Measurements from ENCODE around the gene PIF1.
A peak's percentile ranks its signal among the peaks of the same experiment; 100 is the strongest.
"Not testable (repeated sequence)": the region's sequence is repeated elsewhere in the genome, so short reads cannot be mapped to it uniquely, and the experiment has no call there.

Gene PIF1

GRCh38 chr15:64808785-64809453, 16.5 kb downstream of the PIF1 start:
- DNase-seq = peak; percentile 28

- no peak for DNase-seq
Observed at GRCh38 chr15:64807751-64808222, 17.7 kb downstream of the PIF1 start.

- DNase-seq = no peak
Observed at GRCh38 chr15:64807051-64807749, 18.2 kb downstream of the PIF1 start.

- no peak for DNase-seq
Observed at GRCh38 chr15:64806509-64806908, 18.9 kb downstream of the PIF1 start.

- DNase-seq = no peak
Observed at GRCh38 chr15:64804619-64805018, 20.8 kb downstream of the PIF1 start.

- no peak for DNase-seq
Observed at GRCh38 chr15:64803526-64803925, 21.9 kb downstream of the PIF1 start.

- DNase-seq = no peak
Observed at GRCh38 chr15:64800476-64800875, 25.0 kb downstream of the PIF1 start.

GRCh38 chr15:64798905-64799304, 26.5 kb downstream of the PIF1 start:
- DNase-seq = not testable (repeated sequence)

GRCh38 chr15:64795921-64796320, 29.5 kb downstream of the PIF1 start:
- not testable (repeated sequence) for DNase-seq

- not testable (repeated sequence) for DNase-seq
Observed at GRCh38 chr15:64795299-64795698, 30.1 kb downstream of the PIF1 start.

GRCh38 chr15:64792282-64792681, 33.2 kb downstream of the PIF1 start:
- peak; percentile 28 for DNase-seq

GRCh38 chr15:64791401-64791800, 34.0 kb downstream of the PIF1 start:
- no peak for DNase-seq

GRCh38 chr15:64783796-64784195, 41.7 kb downstream of the PIF1 start:
- DNase-seq = no peak

GRCh38 chr15:64782751-64783150, 42.7 kb downstream of the PIF1 start:
- DNase-seq = no peak

- no peak for DNase-seq
Observed at GRCh38 chr15:64781299-64781698, 44.1 kb downstream of the PIF1 start.

- DNase-seq = peak; percentile 52
Observed at GRCh38 chr15:64780600-64781156, 44.8 kb downstream of the PIF1 start.

- DNase-seq = no peak
Observed at GRCh38 chr15:64779630-64780029, 45.8 kb downstream of the PIF1 start.

GRCh38 chr15:64779024-64779423, 46.4 kb downstream of the PIF1 start:
- DNase-seq = no peak

- DNase-seq = no peak
Observed at GRCh38 chr15:64776402-64776786, 49.1 kb downstream of the PIF1 start.

GRCh38 chr15:64775551-64776401, 49.7 kb downstream of the PIF1 start, which contains the start of gene RBPMS2:
RBPMS2 (minus strand) TSS chr15:64775589; CDS start chr15:64775319, 270 bp downstream.
- peak; percentile 69 for DNase-seq

GRCh38 chr15:64774629-64775493, 50.6 kb downstream of the PIF1 start:
- DNase-seq = peak; percentile 61

- no peak for DNase-seq
Observed at GRCh38 chr15:64774037-64774628, 51.3 kb downstream of the PIF1 start.
